Naive thymus-derived CD4-positive, alpha-beta T cell (primary cell): ENCODE results near the gene GNAO1. TPM values are rescaled to one million over a fixed set of nuclear protein-coding genes. Genes with fewer than 3 reads are reported as not detected.
A peak's percentile ranks its signal among the peaks of the same experiment; 100 is the strongest.

ENCODE experiments used
- ATAC-seq: fragments of 150-1000 bp; cut with Tn5 transposase; 2 replicates; pipeline ENCODE4 v1.10.0; 2021; ENCODE audit warnings: mild to moderate bottlenecking, moderate library complexity
- CTCF ChIA-PET: fragments of 350-600 bp; sonication (Branson Sonifier 250); formaldehyde crosslinking; loops from one replicate; lab custom pipeline; 2021; ENCODE audit warnings: antibody characterized with exemption; lab: Charles Lee
- POLR2A ChIA-PET: fragments of 350-600 bp; sonication (Branson Sonifier 250); formaldehyde crosslinking; loops from one replicate; lab custom pipeline; 2021; ENCODE audit warnings: antibody characterized with exemption, inconsistent platforms; lab: Charles Lee
- DNase-seq, 9 donors: peaks; one replicate each; pipeline versions ENCODE4 v3.0.0 to v3.0.0-alpha.2; 2020 to 2022; ENCODE audit warnings: mixed read lengths in 1 of 9
- H3K27ac ChIP-seq: one replicate; pipeline ENCODE4 v1.7.0; 2013; ENCODE audit warnings: mild to moderate bottlenecking, low read depth, low read length, moderate library complexity
- H3K27me3 ChIP-seq, 2 donors: one replicate each; pipeline ENCODE4 v1.7.0; 2013; ENCODE audit warnings: low read length in 2 of 2, mild to moderate bottlenecking in 2 of 2, moderate library complexity in 2 of 2; ENCODE audit not compliant: control insufficient read depth in 2 of 2, insufficient read depth in 2 of 2
- H3K36me3 ChIP-seq, 3 experiments: 1 replicate in 2 of 3; 2 replicates in 1 of 3; pipeline ENCODE4 v1.7.0; 2013; ENCODE audit warnings: low read length in 3 of 3, mild to moderate bottlenecking in 3 of 3, moderate library complexity in 1 of 3; ENCODE audit not compliant: insufficient read depth in 3 of 3, control insufficient read depth in 2 of 3
- H3K4me1 ChIP-seq, 2 donors: one replicate each; pipeline ENCODE4 v1.7.0; 2013; ENCODE audit warnings: low read length in 2 of 2, mild to moderate bottlenecking in 2 of 2, moderate library complexity in 1 of 2; ENCODE audit not compliant: control insufficient read depth in 2 of 2, insufficient read depth in 2 of 2
- H3K4me3 ChIP-seq: 2 replicates; pipeline ENCODE4 v1.7.0; 2013; ENCODE audit warnings: mild to moderate bottlenecking, low read length
- H3K9me3 ChIP-seq, 3 experiments: 1 replicate in 2 of 3; 2 replicates in 1 of 3; pipeline ENCODE4 v1.7.0; 2013; ENCODE audit warnings: low read length in 3 of 3; ENCODE audit not compliant: control insufficient read depth in 2 of 3
- H3K27ac Mint-ChIP-seq, 9 donors: one replicate each; pipeline ENCODE4 v1.8.0; 2020 to 2022; ENCODE audit warnings: mixed read lengths in 9 of 9, mild to moderate bottlenecking in 8 of 9, moderate library complexity in 5 of 9, inconsistent platforms in 2 of 9
- H3K27me3 Mint-ChIP-seq, 5 donors: one replicate each; pipeline ENCODE4 v1.8.0; 2021 to 2022; ENCODE audit warnings: mixed read lengths in 5 of 5, mild to moderate bottlenecking in 1 of 5
- H3K36me3 Mint-ChIP-seq, 5 donors: one replicate each; pipeline ENCODE4 v1.8.0; 2020 to 2022; ENCODE audit warnings: mixed read lengths in 5 of 5, mild to moderate bottlenecking in 3 of 5, inconsistent platforms in 1 of 5
- H3K4me1 Mint-ChIP-seq, 7 donors: one replicate each; pipeline ENCODE4 v1.8.0; 2020 to 2022; ENCODE audit warnings: mixed read lengths in 7 of 7, mild to moderate bottlenecking in 3 of 7, inconsistent platforms in 1 of 7
- H3K4me3 Mint-ChIP-seq, 10 donors: one replicate each; pipeline ENCODE4 v1.8.0; 2020 to 2022; ENCODE audit warnings: mild to moderate bottlenecking in 10 of 10, mixed read lengths in 10 of 10, moderate library complexity in 6 of 10, inconsistent platforms in 2 of 10
- H3K9me3 Mint-ChIP-seq, 11 donors: one replicate each; pipeline ENCODE4 v1.8.0; 2020 to 2022; ENCODE audit warnings: mixed read lengths in 11 of 11, mild to moderate bottlenecking in 4 of 11, inconsistent platforms in 1 of 11, moderate library complexity in 1 of 11
- intact Hi-C, 2 donors: fragments of 100-400 bp; cut with micrococcal nuclease; formaldehyde crosslinking; loops; one replicate each; pipeline ENCODE4 v1.15.1; 2023
- polyA plus RNA-seq, 2 donors: library from polyadenylated mRNA; unstranded; fragments of 300-500 nt; fragmentation: Illumina TruSeq; gene quantifications; one replicate each; pipeline ENCODE4 v1.2.3, GENCODE V29; 2021
- total RNA-seq, 6 experiments: library from RNA in 5 of 6; stranded (reverse) in 5 of 6; gene quantifications; 1 replicate in 5 of 6; 2 replicates in 1 of 6; pipeline ENCODE4 v1.2.3 and lab custom pipeline; 2021 to 2026

Gene GNAO1
- total and polyA plus RNA-seq, 7 experiments from 2014 or later, result 0.43 to 5.4 (median 0.80) TPM; not detected in 2

- H3K4me1 Mint-ChIP-seq, result peaks cover 9 to 20% (median 16%) of the 10 kb centered on the region in 7 donors
- peaks cover 5 to 32% (median 8%) of the 10 kb centered on the region in 5 donors for H3K36me3 Mint-ChIP-seq
- no peaks in the 10 kb centered on the region for H3K27me3 Mint-ChIP-seq
- Histone ChIP-seq H3K36me3 (peaks cover 5 to 59% (median 17%) of the 10 kb centered on the region in 3 experiments), H3K9me3 (no peaks in the 10 kb centered on the region), H3K4me3 (no peak overlapping the region), H3K27ac (no peak overlapping the region), H3K4me1 (no peaks in the 10 kb centered on the region), H3K27me3 (no peaks in the 10 kb centered on the region)
- H3K4me3 Mint-ChIP-seq, result no peak overlapping the region
- CTCF ChIA-PET, result no interaction called here
- ATAC-seq, result no peak
- intact Hi-C loops, result loop anchor here in 1 of 2 donors (1.0 kb wide), 1 partner anchor 9 kb away; no protein-coding TSS in a partner anchor
- DNase-seq, result no peak
- no peaks in the 10 kb centered on the region for H3K9me3 Mint-ChIP-seq
- POLR2A ChIA-PET, result no interaction called here
- peak overlapping the region in 2 of 9 donors; percentile 10 to 25 for H3K27ac Mint-ChIP-seq
Observed at GRCh38 chr16:56367764-56368163, 176.5 kb downstream of the GNAO1 start.

DNA sequence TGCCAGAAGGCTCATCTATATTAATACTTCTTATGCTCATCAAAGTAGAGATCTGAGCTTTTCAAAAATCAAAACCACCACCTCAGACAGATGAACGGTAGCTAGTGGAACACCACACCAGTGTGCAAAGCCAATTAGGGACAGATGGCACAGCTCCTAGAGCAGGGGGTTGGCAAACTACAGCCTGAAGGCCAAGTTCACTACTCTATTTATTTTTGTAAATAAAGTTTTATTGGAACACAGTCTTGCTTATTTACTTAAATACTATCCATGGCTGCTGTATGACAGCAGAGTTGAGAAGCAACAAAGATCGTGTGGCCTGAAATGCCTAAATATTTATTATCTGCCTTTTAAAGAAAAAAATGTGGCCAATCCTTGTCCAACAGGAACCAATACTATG, 177.3 kb downstream of the GNAO1 start:
- Mint-ChIP-seq H3K27ac (peak overlapping the region in 1 of 9 donors; percentile 25), H3K27me3 (no peaks in the 10 kb centered on the region), H3K9me3 (no peaks in the 10 kb centered on the region), H3K4me1 (peaks cover 9 to 28% (median 21%) of the 10 kb centered on the region in 7 donors), H3K36me3 (peaks cover 5 to 33% (median 9%) of the 10 kb centered on the region in 5 donors), H3K4me3 (no peak overlapping the region)
- ChIA-PET POLR2A (no interaction called here), CTCF (interaction anchor here (1.2 kb wide), 1 partner anchor 12 kb away, joined by 5 read pairs; no protein-coding TSS in a partner anchor)
- no peaks in the 10 kb centered on the region for H3K9me3 ChIP-seq
- intact Hi-C loops, result loop anchor here in 1 of 2 donors (1.0 kb wide), 1 partner anchor 10 kb away; no protein-coding TSS in a partner anchor
- no peaks in the 10 kb centered on the region for H3K27me3 ChIP-seq
- H3K27ac ChIP-seq, result no peak overlapping the region
- H3K36me3 ChIP-seq, result peaks cover 5 to 56% (median 17%) of the 10 kb centered on the region in 3 experiments
- H3K4me1 ChIP-seq, result no peaks in the 10 kb centered on the region
- DNase-seq (no peak), ATAC-seq (no peak)
- H3K4me3 ChIP-seq, result no peak overlapping the region

- intact Hi-C loops, result no loop called here
- DNase-seq (no peak), ATAC-seq (no peak)
- Histone ChIP-seq H3K9me3 (no peaks in the 10 kb centered on the region), H3K27me3 (no peaks in the 10 kb centered on the region), H3K36me3 (peaks cover 5 to 50% (median 17%) of the 10 kb centered on the region in 3 experiments), H3K4me3 (no peak overlapping the region), H3K27ac (no peak overlapping the region), H3K4me1 (no peaks in the 10 kb centered on the region)
- no peaks in the 10 kb centered on the region for H3K27me3 Mint-ChIP-seq
- no peak overlapping the region for H3K27ac Mint-ChIP-seq
- POLR2A ChIA-PET, result no interaction called here
- H3K4me3 Mint-ChIP-seq, result no peak overlapping the region
- H3K4me1 Mint-ChIP-seq, result peaks cover 9 to 33% (median 23%) of the 10 kb centered on the region in 7 donors
- peaks cover 5 to 38% (median 10%) of the 10 kb centered on the region in 5 donors for H3K36me3 Mint-ChIP-seq
- no peaks in the 10 kb centered on the region for H3K9me3 Mint-ChIP-seq
- CTCF ChIA-PET, result interaction anchor here (0.8 to 1.2 kb wide), 2 partner anchors 13 to 20 kb away, joined by 4 to 5 read pairs; no protein-coding TSS in a partner anchor
Observed at GRCh38 chr16:56369202-56369601, 177.9 kb downstream of the GNAO1 start.

- H3K4me1 Mint-ChIP-seq, result peaks cover 9 to 37% (median 24%) of the 10 kb centered on the region in 7 donors
Observed at GRCh38 chr16:56370185-56370874, 179.0 kb downstream of the GNAO1 start.

GRCh38 chr16:56370875-56371659, 179.8 kb downstream of the GNAO1 start:
- Histone ChIP-seq H3K4me3 (no peak overlapping the region), H3K27ac (no peak overlapping the region), H3K9me3 (no peaks in the 10 kb centered on the region), H3K4me1 (no peaks in the 10 kb centered on the region), H3K36me3 (peaks cover 5 to 40% (median 13%) of the 10 kb centered on the region in 3 experiments), H3K27me3 (no peaks in the 10 kb centered on the region)
- peaks cover 9 to 41% (median 26%) of the 10 kb centered on the region in 7 donors for H3K4me1 Mint-ChIP-seq
- ChIA-PET POLR2A (no interaction called here), CTCF (interaction anchor here (0.8 to 1.2 kb wide), 2 partner anchors 11 to 15 kb away, joined by 3 to 6 read pairs; no protein-coding TSS in a partner anchor)
- peak overlapping the region in 5 of 9 donors; percentile 17 to 91 (median 73) for H3K27ac Mint-ChIP-seq
- peaks cover 5 to 38% (median 13%) of the 10 kb centered on the region in 5 donors for H3K36me3 Mint-ChIP-seq
- H3K9me3 Mint-ChIP-seq, result no peaks in the 10 kb centered on the region
- DNase-seq, result no peak
- ATAC-seq, result no peak
- intact Hi-C loops, result no loop called here
- H3K27me3 Mint-ChIP-seq, result no peaks in the 10 kb centered on the region
- H3K4me3 Mint-ChIP-seq, result peak overlapping the region in 1 of 10 donors; percentile 67

More at GRCh38 chr16:56370185-56370874, 179.0 kb downstream of the GNAO1 start:
- Histone ChIP-seq H3K27me3 (no peaks in the 10 kb centered on the region), H3K4me3 (no peak overlapping the region), H3K9me3 (no peaks in the 10 kb centered on the region), H3K36me3 (peaks cover 5 to 43% (median 13%) of the 10 kb centered on the region in 3 experiments), H3K4me1 (no peaks in the 10 kb centered on the region), H3K27ac (no peak overlapping the region)
- H3K36me3 Mint-ChIP-seq, result peaks cover 5 to 38% (median 13%) of the 10 kb centered on the region in 5 donors
- POLR2A ChIA-PET, result no interaction called here
- peak overlapping the region in 1 of 9 donors; percentile 12 for H3K27ac Mint-ChIP-seq
- H3K4me3 Mint-ChIP-seq, result no peak overlapping the region
- no peaks in the 10 kb centered on the region for H3K27me3 Mint-ChIP-seq
- no peaks in the 10 kb centered on the region for H3K9me3 Mint-ChIP-seq
- CTCF ChIA-PET, result interaction anchor here (0.8 to 1.2 kb wide), 2 partner anchors 10 to 14 kb away, joined by 3 to 6 read pairs; no protein-coding TSS in a partner anchor
- intact Hi-C loops, result no loop called here
- DNase-seq (no peak), ATAC-seq (no peak)

- no peaks in the 10 kb centered on the region for H3K27me3 Mint-ChIP-seq
- Histone ChIP-seq H3K9me3 (no peaks in the 10 kb centered on the region), H3K36me3 (peaks cover 5 to 36% (median 13%) of the 10 kb centered on the region in 3 experiments), H3K27me3 (no peaks in the 10 kb centered on the region), H3K4me3 (no peak overlapping the region), H3K4me1 (no peaks in the 10 kb centered on the region), H3K27ac (no peak overlapping the region)
- H3K9me3 Mint-ChIP-seq, result no peaks in the 10 kb centered on the region
- H3K27ac Mint-ChIP-seq, result peak overlapping the region in 5 of 9 donors; percentile 17 to 91 (median 73)
- intact Hi-C loops, result no loop called here
- peaks cover 9 to 41% (median 26%) of the 10 kb centered on the region in 7 donors for H3K4me1 Mint-ChIP-seq
- ATAC-seq (no peak), DNase-seq (no peak)
- ChIA-PET CTCF (no interaction called here), POLR2A (no interaction called here)
- peaks cover 5 to 38% (median 13%) of the 10 kb centered on the region in 5 donors for H3K36me3 Mint-ChIP-seq
- H3K4me3 Mint-ChIP-seq, result peak overlapping the region in 4 of 10 donors; percentile 43 to 68 (median 62)
Observed at GRCh38 chr16:56371660-56371937, 180.3 kb downstream of the GNAO1 start.
